Kidney (tissue), 14 donors: ENCODE data around the gene ABCA7. TPM values are rescaled to one million over a fixed set of nuclear protein-coding genes. Genes with fewer than 3 reads are reported as not detected.

ENCODE experiments used
- DNase-seq, 5 donors: peaks; one replicate each; pipeline ENCODE4 v3.0.0-alpha.2; 2013 to 2020
- FAIRE-seq: peaks from 2 replicates; lab custom pipeline; 2012; peaks lifted over from hg19 to GRCh38; lab: Jason Lieb, UNC
- H3K27ac ChIP-seq, 2 donors: one replicate each; pipeline ENCODE4 v1.7.0; 2013; ENCODE audit warnings: low read depth in 2 of 2, low read length in 2 of 2, inconsistent platforms in 1 of 2
- H3K27me3 ChIP-seq: one replicate; pipeline ENCODE4 v1.7.1; 2013; ENCODE audit warnings: low read length, inconsistent platforms; ENCODE audit not compliant: control insufficient read depth, insufficient read depth
- H3K36me3 ChIP-seq, 3 donors: one replicate each; pipeline versions ENCODE4 v1.7.0 to v1.7.1; 2013; ENCODE audit warnings: low read length in 3 of 3, control low read depth in 1 of 3, inconsistent platforms in 1 of 3; ENCODE audit not compliant: insufficient read depth in 3 of 3, control insufficient read depth in 2 of 3
- H3K4me1 ChIP-seq, 3 donors: one replicate each; pipeline versions ENCODE4 v1.7.0 to v1.7.1; 2013; ENCODE audit warnings: low read length in 3 of 3, inconsistent platforms in 1 of 3, low read depth in 1 of 3; ENCODE audit not compliant: control insufficient read depth in 2 of 3, insufficient read depth in 2 of 3
- H3K4me3 ChIP-seq, 3 donors: one replicate each; pipeline versions ENCODE4 v1.7.0 to v1.8.1; 2013; ENCODE audit warnings: low read length in 3 of 3, control low read depth in 1 of 3, inconsistent platforms in 1 of 3
- H3K9ac ChIP-seq, 3 donors: one replicate each; pipeline versions ENCODE4 v1.7.0 to v1.7.1; 2013; ENCODE audit warnings: low read length in 3 of 3, control low read depth in 1 of 3, inconsistent platforms in 1 of 3
- H3K9me3 ChIP-seq, 3 donors: one replicate each; pipeline versions ENCODE4 v1.7.0 to v1.7.1; 2013; ENCODE audit warnings: low read length in 3 of 3, control low read depth in 1 of 3, inconsistent platforms in 1 of 3; ENCODE audit not compliant: control insufficient read depth in 2 of 3, insufficient read depth in 1 of 3
- CTCF ChIP-seq: IDR thresholded peaks from 3 replicates; pipeline ENCODE4 v1.5.1; 2012; ENCODE audit warnings: mild to moderate bottlenecking, moderate library complexity, borderline replicate concordance; ENCODE audit not compliant: insufficient read depth; ENCODE audit errors: extremely low read depth
- intact Hi-C: fragments of 100-400 bp; cut with DNase I; formaldehyde crosslinking; loops from one replicate; pipeline ENCODE4 v1.11.1; 2022
- polyA plus RNA-seq: library from polyadenylated mRNA; stranded (reverse); fragments of 350-450 nt; fragmentation: Illumina TruSeq; extraction: RNeasy Lipid Tissue Mini Kit (QIAGEN cat#74804); gene quantifications from one replicate; pipeline ENCODE4 v1.2.3, GENCODE V29; 2014; ENCODE audit warnings: low read depth, low replicate concordance; ENCODE audit not compliant: insufficient read depth
- total RNA-seq: library from RNA; stranded (reverse); fragmentation: NEBNext Ultra II Directional; extraction: Animal tissue kit (Norgen Biotek cat#: 25700); gene quantifications from one replicate; pipeline ENCODE4 v1.2.1, GENCODE V29; 2021
- donor health status: control.
- donor health status: control.
- donor health status: control.
- donor health status: control.
- donor health status: control.
- donor health status: DM: yes; HTN: yes; CAD: no.
- donor health status: Normal renal cell carcinoma (clear cell type).

Gene ABCA7
- total and polyA plus RNA-seq, 2 donors from 2014 or later, result 11.7 to 20.4 TPM

- peaks cover 0 to 8% (median 0%) of the 10 kb centered on the region in 3 donors for H3K4me1 ChIP-seq
- peak within 1 kb of the TSS; percentile 58 to 84 (median 69) for H3K4me3 ChIP-seq
- H3K27ac ChIP-seq, result peak within 1 kb of the TSS; percentile 95 to 96
- H3K27me3 ChIP-seq, result no peaks in the 10 kb centered on the region
- DNase-seq, result peak; percentile 84 to 95 (median 91)
- H3K36me3 ChIP-seq, result no peaks in the 10 kb centered on the region
- no peaks in the 10 kb centered on the region for H3K9me3 ChIP-seq
- intact Hi-C loops, result no loop called here
- peak within 1 kb of the TSS; percentile 40 to 91 (median 48) for H3K9ac ChIP-seq
- no peak for FAIRE-seq
- TF ChIP-seq CTCF, result no peak
Measured at GRCh38 chr19:1025960-1026782, 13.7 kb upstream of the ABCA7 start, which contains the start of gene CNN2. Gene CNN2 (plus strand): TSS chr19:1026608. CDS start chr19:1026662, 54 bp downstream.

DNA sequence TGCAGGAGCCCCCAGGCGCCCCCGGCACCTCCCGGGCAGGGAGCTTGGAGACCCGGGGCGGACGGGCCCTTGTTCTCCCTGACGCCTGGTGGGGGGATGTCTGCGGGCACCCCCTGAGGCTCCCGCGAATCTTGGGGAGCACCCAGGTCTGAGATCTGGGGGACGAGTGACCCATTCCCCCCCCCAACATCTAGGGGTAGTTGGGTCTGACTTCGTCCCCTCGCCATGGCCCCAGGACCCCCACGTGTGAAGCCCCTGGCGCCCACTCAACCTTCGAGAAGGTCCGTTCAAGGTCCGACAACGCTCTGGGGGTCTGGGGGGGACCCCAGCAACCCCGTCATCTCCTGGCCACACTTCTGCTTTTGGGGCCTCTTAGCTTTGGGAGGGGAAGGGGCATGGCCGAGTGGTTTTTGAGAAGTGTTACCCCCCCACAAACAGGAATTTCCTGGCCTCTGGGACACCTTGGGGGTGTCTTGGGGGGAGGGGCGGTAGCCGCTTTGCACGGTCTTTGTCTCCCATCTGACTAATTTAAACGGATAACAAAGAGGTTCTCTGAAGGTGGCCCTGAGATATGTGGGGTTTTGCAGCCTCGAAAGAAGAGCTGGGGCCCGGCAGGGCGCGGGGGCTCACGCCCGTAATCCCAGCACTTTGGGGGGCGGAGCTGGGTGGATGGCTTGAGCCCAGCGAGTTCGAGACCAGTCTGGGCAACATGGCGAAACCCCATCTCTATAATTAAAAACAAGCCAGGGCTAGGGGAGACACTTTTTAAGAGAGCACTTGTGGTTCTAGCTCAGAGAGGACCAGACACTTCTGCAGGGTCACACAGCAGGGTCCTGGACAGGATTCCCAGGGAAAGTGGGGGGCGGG is 12.9 kb upstream of the ABCA7 start:
- FAIRE-seq, result no peak
- Histone ChIP-seq H3K4me1 (peaks cover 0 to 8% (median 0%) of the 10 kb centered on the region in 3 donors), H3K9ac (peak overlapping the region; percentile 40 to 91 (median 41)), H3K9me3 (no peaks in the 10 kb centered on the region), H3K27me3 (no peaks in the 10 kb centered on the region), H3K36me3 (peaks cover 0 to 1% (median 0%) of the 10 kb centered on the region in 3 donors), H3K4me3 (peak overlapping the region; percentile 58 to 84 (median 69)), H3K27ac (peak overlapping the region; percentile 95 to 96)
- intact Hi-C loops, result no loop called here
- DNase-seq, result peak in 4 of 5 donors; percentile 43 to 81 (median 57)
- no peak for TF ChIP-seq CTCF

- FAIRE-seq (no peak), DNase-seq (peak in 1 of 5 donors; percentile 79)
- Histone ChIP-seq H3K9ac (peak overlapping the region; percentile 40 to 91 (median 54)), H3K4me1 (peaks cover 0 to 8% (median 0%) of the 10 kb centered on the region in 3 donors), H3K9me3 (no peaks in the 10 kb centered on the region), H3K27ac (peak overlapping the region; percentile 88 to 96), H3K4me3 (peak overlapping the region; percentile 58 to 84 (median 69)), H3K27me3 (no peaks in the 10 kb centered on the region), H3K36me3 (peaks cover 3 to 8% (median 3%) of the 10 kb centered on the region in 3 donors)
- TF ChIP-seq CTCF, result no peak
- intact Hi-C loops, result no loop called here
Measured at GRCh38 chr19:1027650-1028061, 12.3 kb upstream of the ABCA7 start.
